ENCODE results near the gene PKD1.

DNA sequence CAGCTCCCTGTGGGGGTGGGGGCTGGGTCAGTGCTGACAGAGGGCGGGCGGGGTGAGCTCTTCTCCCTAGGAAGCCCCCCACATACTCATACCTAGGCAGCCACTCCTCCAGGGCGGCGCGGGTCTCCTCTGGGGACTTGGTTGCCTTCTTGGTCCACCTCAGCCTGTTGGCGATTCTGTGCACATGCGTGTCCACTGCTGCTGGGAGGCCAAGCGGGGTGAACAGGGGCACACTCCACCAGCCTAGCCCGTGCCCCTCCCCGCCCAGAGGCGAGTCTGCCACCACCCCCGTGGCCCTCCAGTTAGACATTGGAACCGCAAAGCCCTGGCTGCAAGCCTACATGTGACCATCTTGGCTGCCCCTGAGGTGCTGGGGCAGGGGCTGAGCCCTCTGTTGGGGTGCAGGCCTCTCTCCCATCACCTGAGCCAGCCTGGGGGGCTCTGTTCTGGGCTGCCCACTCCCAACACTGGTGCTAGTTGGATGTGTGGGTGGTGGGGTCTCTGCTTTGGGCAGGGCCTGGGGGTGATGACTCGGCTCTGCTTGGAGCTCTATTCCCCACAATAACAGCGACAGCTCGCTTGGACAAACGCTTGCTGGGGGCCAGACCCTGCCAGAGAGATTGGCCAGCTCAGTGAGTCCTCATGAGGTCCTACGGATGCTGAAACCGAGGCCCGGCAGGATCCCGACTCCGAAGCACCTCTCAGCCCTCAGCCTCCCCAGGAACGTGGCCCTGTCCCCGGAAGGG, 95.5 kb downstream of the PKD1 start:
- TF ChIP-seq, protein P1, sequence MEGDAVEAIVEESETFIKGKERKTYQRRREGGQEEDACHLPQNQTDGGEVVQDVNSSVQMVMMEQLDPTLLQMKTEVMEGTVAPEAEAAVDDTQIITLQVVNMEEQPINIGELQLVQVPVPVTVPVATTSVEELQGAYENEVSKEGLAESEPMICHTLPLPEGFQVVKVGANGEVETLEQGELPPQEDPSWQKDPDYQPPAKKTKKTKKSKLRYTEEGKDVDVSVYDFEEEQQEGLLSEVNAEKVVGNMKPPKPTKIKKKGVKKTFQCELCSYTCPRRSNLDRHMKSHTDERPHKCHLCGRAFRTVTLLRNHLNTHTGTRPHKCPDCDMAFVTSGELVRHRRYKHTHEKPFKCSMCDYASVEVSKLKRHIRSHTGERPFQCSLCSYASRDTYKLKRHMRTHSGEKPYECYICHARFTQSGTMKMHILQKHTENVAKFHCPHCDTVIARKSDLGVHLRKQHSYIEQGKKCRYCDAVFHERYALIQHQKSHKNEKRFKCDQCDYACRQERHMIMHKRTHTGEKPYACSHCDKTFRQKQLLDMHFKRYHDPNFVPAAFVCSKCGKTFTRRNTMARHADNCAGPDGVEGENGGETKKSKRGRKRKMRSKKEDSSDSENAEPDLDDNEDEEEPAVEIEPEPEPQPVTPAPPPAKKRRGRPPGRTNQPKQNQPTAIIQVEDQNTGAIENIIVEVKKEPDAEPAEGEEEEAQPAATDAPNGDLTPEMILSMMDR (IDR thresholded peaks at IDR 0.05), result no peak
- TF ChIP-seq POLR2A (IDR thresholded peaks at IDR 0.05), result no peak
- TF ChIP-seq EP300 (IDR thresholded peaks at IDR 0.05), result no peak
